ENCODE results near the gene ZNF514.
A peak's percentile ranks its signal among the peaks of the same experiment; 100 is the strongest.

Gene ZNF514

GRCh38 chr2:95143838-95144237, 15.8 kb downstream of the ZNF514 start:
- TF ChIP-seq CTCF (IDR thresholded peaks at IDR 0.05) (no peak), ZFX (IDR thresholded peaks at IDR 0.05; ENCODE audit: borderline replicate concordance) (no peak)
- H3K27ac ChIP-seq: no peak overlapping the region

- H3K27ac ChIP-seq: no peak overlapping the region
- TF ChIP-seq CTCF (IDR thresholded peaks at IDR 0.05) (no peak), ZFX (IDR thresholded peaks at IDR 0.05; ENCODE audit: borderline replicate concordance) (no peak)
These were observed 20.9 kb downstream of the ZNF514 start for GRCh38 chr2:95138702-95139101.

GRCh38 chr2:95122197-95122551, 37.5 kb downstream of the ZNF514 start:
- TF ChIP-seq CTCF (IDR thresholded peaks at IDR 0.05) (no peak), ZFX (IDR thresholded peaks at IDR 0.05; ENCODE audit: borderline replicate concordance) (no peak)

GRCh38 chr2:95121407-95122196, 38.0 kb downstream of the ZNF514 start, which contains the start of gene MRPS5:
Gene MRPS5 (minus strand): TSS chr2:95121808. CDS start chr2:95121791, 17 bp downstream.
- peak within 1 kb of the TSS; percentile 82 for H3K27ac ChIP-seq
- TF ChIP-seq CTCF (IDR thresholded peaks at IDR 0.05) (peak; percentile 32), ZFX (IDR thresholded peaks at IDR 0.05; ENCODE audit: borderline replicate concordance) (no peak)

More at GRCh38 chr2:95122197-95122551, 37.5 kb downstream of the ZNF514 start:
- peak overlapping the region; percentile 82 for H3K27ac ChIP-seq

- peak overlapping the region; percentile 82 for H3K27ac ChIP-seq
- TF ChIP-seq CTCF (IDR thresholded peaks at IDR 0.05) (no peak), ZFX (IDR thresholded peaks at IDR 0.05; ENCODE audit: borderline replicate concordance) (no peak)
These were observed 38.6 kb downstream of the ZNF514 start for GRCh38 chr2:95121093-95121406.

- TF ChIP-seq ZFX (IDR thresholded peaks at IDR 0.05; ENCODE audit: borderline replicate concordance): no peak
- TF ChIP-seq CTCF (IDR thresholded peaks at IDR 0.05): peak; percentile 91
- no peak overlapping the region for H3K27ac ChIP-seq
These were observed 44.2 kb downstream of the ZNF514 start for GRCh38 chr2:95115418-95115817.

GRCh38 chr2:95113464-95113863, 46.2 kb downstream of the ZNF514 start:
- H3K27ac ChIP-seq: no peak overlapping the region
- TF ChIP-seq CTCF (IDR thresholded peaks at IDR 0.05) (no peak), ZFX (IDR thresholded peaks at IDR 0.05; ENCODE audit: borderline replicate concordance) (no peak)

All from 22Rv1 (cell line).